Retinal pigment epithelial cell (primary cell): ENCODE results near the gene SH3BGRL2.
A peak's percentile ranks its signal among the peaks of the same experiment; 100 is the strongest.

ENCODE experiments used
- DNase-seq: peaks from one replicate; pipeline ENCODE4 v3.0.0-alpha.2; 2010; ENCODE audit warnings: low read depth
- H3K4me3 ChIP-seq: 2 replicates; pipeline ENCODE4 v1.5.1; 2011; ENCODE audit warnings: mild to moderate bottlenecking, low read length, control low read depth, moderate library complexity
- TF ChIP-seq, protein P1 (sequence below): conservative IDR thresholded peaks from 2 replicates; pipeline ENCODE4 v1.5.1; 2011; ENCODE audit warnings: low read depth, low read length, control low read depth, inconsistent platforms

Gene SH3BGRL2

DNA sequence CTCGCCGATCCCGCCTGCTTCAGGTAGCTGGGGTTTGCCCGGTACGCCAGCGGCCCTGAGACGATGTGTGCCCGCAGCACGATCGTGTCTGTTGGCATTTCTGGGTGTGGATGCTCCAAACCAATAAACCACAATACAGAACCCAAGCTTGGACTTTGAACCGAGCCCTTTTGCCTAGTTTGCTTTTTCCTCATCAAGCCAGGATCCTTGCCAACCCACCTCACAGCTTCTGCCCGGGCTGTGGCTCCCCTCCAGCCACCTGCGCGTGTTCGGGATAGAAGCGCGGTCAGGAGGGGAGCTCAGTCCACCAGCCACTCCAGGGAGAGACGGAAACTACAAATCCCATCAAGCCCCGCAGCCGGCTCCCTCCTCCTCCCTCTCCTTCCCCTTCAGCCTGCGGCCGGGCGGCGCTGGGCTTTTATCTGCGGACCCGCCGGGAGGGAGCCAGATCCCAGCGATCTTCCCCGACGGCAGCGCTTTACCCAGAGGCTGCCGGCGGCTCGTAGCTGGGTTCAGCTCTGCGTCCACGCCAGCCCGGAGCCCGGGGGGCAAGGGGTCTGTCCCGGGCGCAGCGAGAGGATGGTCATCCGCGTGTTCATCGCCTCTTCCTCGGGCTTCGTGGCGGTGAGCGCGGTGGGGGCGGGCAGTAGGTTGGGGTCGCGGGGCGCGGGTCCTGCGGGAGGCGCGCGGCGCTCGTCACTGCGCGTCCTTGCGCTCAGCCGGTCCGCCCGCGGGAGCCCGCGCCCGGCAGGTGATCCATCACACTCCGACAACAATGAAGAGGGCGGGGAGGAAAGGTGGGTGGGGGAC, at the start of gene SH3BGRL2:
TSS of gene SH3BGRL2 (plus strand) at position 447 of the 810 bp plus-strand sequence. CDS start at position 580, 133 bp downstream.
- TF ChIP-seq, protein P1, sequence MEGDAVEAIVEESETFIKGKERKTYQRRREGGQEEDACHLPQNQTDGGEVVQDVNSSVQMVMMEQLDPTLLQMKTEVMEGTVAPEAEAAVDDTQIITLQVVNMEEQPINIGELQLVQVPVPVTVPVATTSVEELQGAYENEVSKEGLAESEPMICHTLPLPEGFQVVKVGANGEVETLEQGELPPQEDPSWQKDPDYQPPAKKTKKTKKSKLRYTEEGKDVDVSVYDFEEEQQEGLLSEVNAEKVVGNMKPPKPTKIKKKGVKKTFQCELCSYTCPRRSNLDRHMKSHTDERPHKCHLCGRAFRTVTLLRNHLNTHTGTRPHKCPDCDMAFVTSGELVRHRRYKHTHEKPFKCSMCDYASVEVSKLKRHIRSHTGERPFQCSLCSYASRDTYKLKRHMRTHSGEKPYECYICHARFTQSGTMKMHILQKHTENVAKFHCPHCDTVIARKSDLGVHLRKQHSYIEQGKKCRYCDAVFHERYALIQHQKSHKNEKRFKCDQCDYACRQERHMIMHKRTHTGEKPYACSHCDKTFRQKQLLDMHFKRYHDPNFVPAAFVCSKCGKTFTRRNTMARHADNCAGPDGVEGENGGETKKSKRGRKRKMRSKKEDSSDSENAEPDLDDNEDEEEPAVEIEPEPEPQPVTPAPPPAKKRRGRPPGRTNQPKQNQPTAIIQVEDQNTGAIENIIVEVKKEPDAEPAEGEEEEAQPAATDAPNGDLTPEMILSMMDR = no peak
- H3K4me3 ChIP-seq = peak within 1 kb of the TSS; percentile 85
- DNase-seq = peak; percentile 23

- no peak overlapping the region for H3K4me3 ChIP-seq
- no peak for DNase-seq
- TF ChIP-seq, protein P1 = no peak
These were observed 46.8 kb upstream of the SH3BGRL2 start for GRCh38 chr6:79584332-79584731.

GRCh38 chr6:79586548-79586947, 44.6 kb upstream of the SH3BGRL2 start:
- H3K4me3 ChIP-seq = no peak overlapping the region
- no peak for DNase-seq
- TF ChIP-seq, protein P1 = peak; percentile 62

GRCh38 chr6:79589701-79590100, 41.4 kb upstream of the SH3BGRL2 start:
- DNase-seq = no peak
- TF ChIP-seq, protein P1 = no peak
- H3K4me3 ChIP-seq = no peak overlapping the region

DNA sequence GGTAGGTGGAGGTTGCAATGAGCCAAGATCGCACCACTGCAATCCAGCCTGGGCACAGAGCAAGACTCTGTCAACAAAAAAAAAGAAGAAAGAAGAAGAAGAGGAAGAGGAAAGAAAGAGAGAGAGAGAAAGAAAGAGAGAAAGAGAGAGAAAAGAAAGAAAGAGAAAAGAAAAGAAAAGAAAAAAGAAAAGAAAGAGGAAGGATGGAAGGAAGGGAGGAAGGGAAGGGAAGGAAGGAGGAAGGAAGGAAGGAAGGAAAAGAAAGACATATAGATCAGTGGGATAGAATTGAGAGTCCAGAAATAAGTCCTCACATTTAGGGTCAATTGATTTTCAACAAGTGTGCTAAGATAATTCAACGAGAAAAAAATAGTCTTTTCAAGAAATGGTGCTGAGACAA, 34.0 kb upstream of the SH3BGRL2 start:
- TF ChIP-seq, protein P1 = no peak
- no peak for DNase-seq
- H3K4me3 ChIP-seq = no peak overlapping the region

DNA sequence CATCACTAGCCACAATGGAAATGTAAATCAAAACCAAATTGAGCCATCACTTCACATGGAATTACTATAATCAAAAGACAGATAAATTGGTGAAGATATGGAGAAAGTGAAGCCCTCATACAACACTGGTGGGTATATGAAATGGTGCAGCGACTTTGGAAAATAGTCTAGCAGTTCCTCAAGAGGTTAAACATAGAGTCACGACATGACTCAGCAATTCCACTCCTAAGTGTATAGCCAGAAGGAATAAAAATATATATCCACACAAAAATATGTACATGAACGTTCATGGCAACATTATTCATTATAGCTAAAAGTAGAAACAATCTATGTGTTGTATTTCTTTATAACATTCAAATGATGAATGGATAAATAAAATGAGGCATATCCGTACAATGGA, 33.1 kb upstream of the SH3BGRL2 start:
- TF ChIP-seq, protein P1 = no peak
- no peak overlapping the region for H3K4me3 ChIP-seq
- DNase-seq = no peak

DNA sequence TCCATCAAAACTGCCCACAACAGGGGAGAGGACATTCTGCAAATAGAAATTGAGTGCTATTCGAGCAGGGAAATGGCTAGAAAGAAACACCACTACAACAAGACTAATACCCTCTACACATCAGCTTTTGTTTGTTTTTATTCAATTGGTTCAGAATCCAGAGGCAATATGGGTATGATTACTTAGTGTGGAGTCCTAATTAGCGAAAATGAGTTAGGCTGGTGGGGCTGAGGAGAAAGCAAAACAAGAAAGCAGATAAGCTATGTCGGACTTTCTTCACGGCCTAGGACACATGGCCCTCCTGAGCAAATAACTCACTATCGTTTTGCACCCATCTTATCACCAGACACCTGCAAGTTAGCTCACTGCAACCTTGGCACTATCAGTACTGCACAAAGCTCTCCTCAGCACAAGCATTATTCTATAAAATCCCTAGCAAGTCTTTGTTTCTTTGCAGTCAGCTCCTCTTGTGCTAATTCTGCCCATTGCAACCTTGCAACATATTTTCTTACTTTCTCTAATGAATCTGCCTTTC, 31.3 kb upstream of the SH3BGRL2 start:
- H3K4me3 ChIP-seq = no peak overlapping the region
- DNase-seq = no peak
- TF ChIP-seq, protein P1 = no peak
